ENCODE data around the gene CCDC85B. TPM values are rescaled to one million over a fixed set of nuclear protein-coding genes. Genes with fewer than 3 reads are reported as not detected.
"Not testable (repeated sequence)": the region's sequence is repeated elsewhere in the genome, so short reads cannot be mapped to it uniquely, and the experiment has no call there.

Gene CCDC85B
- total RNA-seq, 1 donor from 2014 or later: 12.8 TPM

GRCh38 chr11:65886826-65887722 is 3.4 kb upstream of the CCDC85B start:
- no peak for TF ChIP-seq CTCF (IDR thresholded peaks at IDR 0.05; ENCODE audit: unreplicated experiment)

GRCh38 chr11:65887723-65888162 is 2.7 kb upstream of the CCDC85B start:
- Mint-ChIP-seq H3K27ac (peak overlapping the region; percentile 96), H3K4me3 (peak overlapping the region; percentile 97), H3K27me3 (ENCODE audit: low read depth) (peaks cover 7% of the 10 kb centered on the region), H3K36me3 (peaks cover 16% of the 10 kb centered on the region), H3K9me3 (no peaks in the 10 kb centered on the region), H3K4me1 (peaks cover 49% of the 10 kb centered on the region)
- TF ChIP-seq CTCF (IDR thresholded peaks at IDR 0.05; ENCODE audit: unreplicated experiment): no peak
- no peak for DNase-seq (ENCODE audit: low spot score in 2 of 2, unreplicated experiment in 2 of 2)

More at GRCh38 chr11:65886826-65887722, 3.4 kb upstream of the CCDC85B start:
- Mint-ChIP-seq H3K27me3 (ENCODE audit: low read depth) (peaks cover under 1% of the 10 kb centered on the region), H3K9me3 (no peaks in the 10 kb centered on the region), H3K27ac (peak overlapping the region; percentile 96), H3K4me1 (peaks cover 42% of the 10 kb centered on the region), H3K4me3 (peak overlapping the region; percentile 97), H3K36me3 (peaks cover 16% of the 10 kb centered on the region)
- no peak for DNase-seq (ENCODE audit: low spot score in 2 of 2, unreplicated experiment in 2 of 2)

DNA sequence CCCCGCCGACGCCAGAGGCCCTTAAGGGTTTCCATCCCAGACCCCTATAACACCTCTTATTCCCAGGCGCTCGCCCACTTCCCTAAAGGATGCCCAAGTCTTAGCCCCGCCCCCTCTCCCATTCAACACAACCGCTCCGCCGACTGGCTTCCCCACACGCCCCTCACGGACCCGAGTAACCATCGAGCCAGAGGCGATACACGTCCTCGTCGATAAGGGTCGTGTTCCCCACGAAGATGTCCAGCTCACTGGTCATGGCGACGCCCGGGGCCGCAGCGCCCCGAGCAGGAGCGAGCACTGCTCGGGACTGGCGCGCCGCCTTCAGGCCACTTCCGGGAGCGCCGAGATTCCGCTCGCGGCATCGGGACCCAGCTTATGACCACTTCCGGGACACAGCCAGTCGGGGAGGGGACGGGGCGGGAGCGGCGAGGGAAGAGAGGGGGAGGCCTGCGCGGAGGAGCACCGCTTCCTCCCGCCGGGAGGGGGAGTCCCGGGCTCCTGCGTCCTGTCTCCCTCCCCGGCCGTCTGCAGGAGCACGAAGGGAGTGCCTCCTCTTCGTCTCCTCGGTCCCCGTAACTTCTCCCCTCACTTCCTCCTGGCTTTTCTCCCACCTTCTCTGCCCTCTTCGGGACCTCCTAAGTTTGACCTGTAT is 2.2 kb upstream of the CCDC85B start, which contains the start of gene FIBP:
TSS of gene FIBP (minus strand) at position 309 of the 652 bp plus-strand sequence. CDS start at position 256, 53 bp downstream.
- peak; percentile 96 for DNase-seq (ENCODE audit: low spot score in 2 of 2, unreplicated experiment in 2 of 2)
- Mint-ChIP-seq H3K36me3 (peaks cover 16% of the 10 kb centered on the region), H3K4me1 (peaks cover 50% of the 10 kb centered on the region), H3K9me3 (no peaks in the 10 kb centered on the region), H3K27ac (peak within 1 kb of the TSS; percentile 96), H3K27me3 (ENCODE audit: low read depth) (peaks cover 7% of the 10 kb centered on the region), H3K4me3 (peak within 1 kb of the TSS; percentile 97)
- TF ChIP-seq CTCF (IDR thresholded peaks at IDR 0.05; ENCODE audit: unreplicated experiment): peak; percentile 91

DNA sequence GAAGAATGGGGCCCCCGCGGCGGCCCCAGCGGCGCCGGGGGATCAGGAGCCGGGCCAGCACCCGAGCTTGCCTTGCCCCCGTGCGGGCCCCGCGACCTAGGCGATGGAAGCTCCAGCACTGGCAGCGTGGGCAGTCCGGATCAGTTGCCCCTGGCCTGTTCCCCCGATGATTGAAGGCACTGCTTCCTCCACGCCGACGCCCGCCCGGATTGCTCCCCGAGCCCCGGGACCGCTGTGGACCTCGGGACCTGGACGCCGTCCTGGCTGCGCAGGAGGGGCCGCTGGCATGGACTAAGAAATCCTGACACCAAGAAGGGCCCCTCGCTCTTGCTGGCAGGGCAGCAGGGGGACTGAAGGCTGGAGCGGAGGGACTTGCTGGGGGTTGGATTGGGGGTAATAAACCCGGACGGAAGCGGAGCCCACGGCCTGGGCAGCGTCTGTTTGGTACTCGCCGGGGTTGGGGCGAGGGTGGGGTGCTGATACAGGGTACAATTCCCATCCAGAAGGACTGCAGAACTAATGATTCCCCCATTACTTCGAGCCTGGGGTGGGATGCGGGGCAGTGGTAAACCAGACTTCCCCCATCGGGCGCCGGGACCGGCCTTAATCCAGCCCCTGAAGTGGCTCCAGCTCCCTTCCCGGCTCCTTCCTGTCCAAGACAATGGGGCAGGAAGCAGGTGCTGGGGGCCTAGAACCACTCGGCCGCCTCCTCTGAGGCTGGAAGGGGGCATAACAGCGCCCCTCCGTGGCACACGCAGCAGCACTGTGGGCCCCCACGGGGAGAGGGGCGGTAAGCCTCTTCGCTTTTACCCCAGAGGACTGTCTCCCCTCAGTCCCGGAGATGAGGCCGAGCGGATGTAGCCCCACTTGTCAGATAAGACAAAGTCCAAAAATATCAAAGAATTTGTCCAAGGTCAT is 1.0 kb downstream of the CCDC85B start:
- peaks cover 5% of the 10 kb centered on the region for H3K36me3 Mint-ChIP-seq
- H3K27me3 Mint-ChIP-seq (ENCODE audit: low read depth): peaks cover 19% of the 10 kb centered on the region
- no peak overlapping the region for H3K27ac Mint-ChIP-seq
- no peaks in the 10 kb centered on the region for H3K9me3 Mint-ChIP-seq
- no peak for DNase-seq (ENCODE audit: low spot score in 2 of 2, unreplicated experiment in 2 of 2)
- peak overlapping the region; percentile 62 for H3K4me3 Mint-ChIP-seq
- TF ChIP-seq CTCF (IDR thresholded peaks at IDR 0.05; ENCODE audit: unreplicated experiment): no peak
- H3K4me1 Mint-ChIP-seq: peaks cover 45% of the 10 kb centered on the region

- H3K27ac Mint-ChIP-seq; DNase-seq (ENCODE audit: low spot score in 2 of 2, unreplicated experiment in 2 of 2); H3K9me3 Mint-ChIP-seq; H3K36me3 Mint-ChIP-seq: not testable (repeated sequence)
- Mint-ChIP-seq H3K4me1 (peaks cover 38% of the 10 kb centered on the region), H3K27me3 (ENCODE audit: low read depth) (peaks cover 26% of the 10 kb centered on the region), H3K4me3 (peak overlapping the region; percentile 62)
Measured at GRCh38 chr11:65892137-65892540, 1.7 kb downstream of the CCDC85B start.

Data from mesothelial cell of epicardium (in vitro differentiated cells).